IMR-90 (cell line): Measurements from ENCODE around the gene PRSS23. TPM values are rescaled to one million over a fixed set of nuclear protein-coding genes. Genes with fewer than 3 reads are reported as not detected.
"Not testable (repeated sequence)": the region's sequence is repeated elsewhere in the genome, so short reads cannot be mapped to it uniquely, and the experiment has no call there.

Experiments
- ATAC-seq: fragments of 200-7000 bp; cut with Tn5 transposase; 2 replicates; pipeline ENCODE4 v1.9.1; 2020; ENCODE audit warnings: low read depth, mild to moderate bottlenecking, moderate library complexity
- BruUV-seq: library from RNA; stranded (reverse); fragments of 400-500 nt; replicated peaks from 2 replicates; lab custom pipeline; 2021; lab: Mats Ljungman, UMichigan
- CTCF ChIA-PET: fragments of 300-600 bp; formaldehyde crosslinking; extraction: SDS; loops from one replicate; lab custom pipeline; 2021; ENCODE audit warnings: antibody characterized with exemption; lab: Yijun Ruan, JAX
- POLR2A ChIA-PET: fragments of 300-600 bp; sonication (Branson Sonifier 250); formaldehyde crosslinking; loops from one replicate; lab custom pipeline; 2022; ENCODE audit warnings: antibody characterized with exemption; ENCODE audit not compliant: unreplicated experiment; lab: Charles Lee
- DNase-seq: peaks from one replicate; pipeline ENCODE4 v3.0.0; 2013
- H2AFZ ChIP-seq: replicated peaks from 2 replicates; pipeline ENCODE3; 2013; ENCODE audit warnings: low read length, mild to moderate bottlenecking; ENCODE audit not compliant: poor library complexity
- H2AK5ac ChIP-seq: 2 replicates; pipeline ENCODE4 v1.6.1; 2013; ENCODE audit warnings: low read depth, low read length, inconsistent platforms
- H2AK9ac ChIP-seq: replicated peaks from 2 replicates; pipeline ENCODE3; 2013; ENCODE audit warnings: mild to moderate bottlenecking, low read depth, low read length, moderate library complexity; ENCODE audit not compliant: poor library complexity
- H2BK120ac ChIP-seq: 2 replicates; pipeline ENCODE4 v1.6.1; 2013; ENCODE audit warnings: low read depth, low read length, inconsistent platforms
- H2BK15ac ChIP-seq: 3 replicates; pipeline ENCODE4 v1.6.1; 2013; ENCODE audit warnings: low read depth, low read length, inconsistent platforms
- H2BK20ac ChIP-seq: 2 replicates; pipeline ENCODE4 v1.6.1; 2013; ENCODE audit warnings: low read depth, mild to moderate bottlenecking, inconsistent platforms, low read length, moderate library complexity
- H2BK5ac ChIP-seq: 2 replicates; pipeline ENCODE4 v1.6.1; 2013; ENCODE audit warnings: mild to moderate bottlenecking, low read depth, low read length, inconsistent platforms; ENCODE audit not compliant: poor library complexity, severe bottlenecking
- H3K14ac ChIP-seq: replicated peaks from 2 replicates; pipeline ENCODE4 v1.6.1; 2013; ENCODE audit warnings: low read depth, low read length, inconsistent platforms
- H3K18ac ChIP-seq: 2 replicates; pipeline ENCODE4 v1.6.1; 2013; ENCODE audit warnings: low read depth, low read length, control low read depth
- H3K23ac ChIP-seq: 2 replicates; pipeline ENCODE4 v1.6.1; 2013; ENCODE audit warnings: low read depth, low read length, inconsistent platforms
- H3K27ac ChIP-seq: 2 replicates; pipeline ENCODE4 v1.5.1; 2013; ENCODE audit warnings: mild to moderate bottlenecking, control low read depth, low read length; ENCODE audit not compliant: insufficient read depth
- H3K27me3 ChIP-seq: 2 replicates; pipeline ENCODE4 v1.6.1; 2013; ENCODE audit warnings: low read length; ENCODE audit not compliant: control insufficient read depth, insufficient read depth
- H3K36me3 ChIP-seq: 2 replicates; pipeline ENCODE4 v1.6.1; 2013; ENCODE audit warnings: low read length, mixed read lengths; ENCODE audit not compliant: control insufficient read depth, insufficient read depth
- H3K4ac ChIP-seq: 2 replicates; pipeline ENCODE4 v1.6.1; 2013; ENCODE audit warnings: low read depth, low read length, inconsistent platforms
- H3K4me1 ChIP-seq: 2 replicates; pipeline ENCODE4 v1.6.1; 2013; ENCODE audit warnings: low read length, mixed read lengths; ENCODE audit not compliant: control insufficient read depth, insufficient read depth
- H3K4me2 ChIP-seq: 2 replicates; pipeline ENCODE4 v1.6.1; 2013; ENCODE audit warnings: low read depth, mild to moderate bottlenecking, control low read depth, low read length, moderate library complexity
- H3K4me3 ChIP-seq: 2 replicates; pipeline ENCODE4 v1.5.1; 2013; ENCODE audit warnings: low read depth, mild to moderate bottlenecking, control low read depth, low read length, moderate library complexity; ENCODE audit not compliant: insufficient read depth
- H3K56ac ChIP-seq: 2 replicates; pipeline ENCODE4 v1.6.1; 2013; ENCODE audit warnings: low read length, inconsistent platforms; ENCODE audit not compliant: insufficient read depth; ENCODE audit errors: extremely low read depth
- H3K79me1 ChIP-seq, 2 experiments: 2 replicates each; pipeline ENCODE4 v1.6.1; 2013; ENCODE audit warnings: low read length in 2 of 2, inconsistent platforms in 1 of 2, low read depth in 1 of 2
- H3K9ac ChIP-seq: 2 replicates; pipeline ENCODE4 v1.6.1; 2013; ENCODE audit warnings: low read depth, low read length, control low read depth
- H3K9me1 ChIP-seq: 2 replicates; pipeline ENCODE4 v1.6.1; 2013; ENCODE audit warnings: low read length, inconsistent platforms; ENCODE audit not compliant: insufficient read depth
- H3K9me3 ChIP-seq: 2 replicates; pipeline ENCODE4 v1.6.1; 2013; ENCODE audit warnings: low read length; ENCODE audit not compliant: control insufficient read depth, insufficient read depth
- H4K20me1 ChIP-seq: 2 replicates; pipeline ENCODE4 v1.6.1; 2013; ENCODE audit warnings: low read length, inconsistent platforms; ENCODE audit not compliant: insufficient read depth
- H4K5ac ChIP-seq: 2 replicates; pipeline ENCODE4 v1.6.1; 2013; ENCODE audit warnings: mild to moderate bottlenecking, low read depth, low read length, control low read depth
- H4K8ac ChIP-seq, 2 experiments: 2 replicates each; pipeline ENCODE4 v1.6.1; 2013; ENCODE audit warnings: low read depth in 2 of 2, low read length in 2 of 2, control low read depth in 1 of 2, inconsistent platforms in 1 of 2
- H4K91ac ChIP-seq: 2 replicates; pipeline ENCODE4 v1.6.1; 2013; ENCODE audit warnings: low read depth, low read length, inconsistent platforms; ENCODE audit not compliant: insufficient read depth
- WGBS, 2 experiments: methylation state at CpG; one replicate each; pipeline versions ENCODE4 v1.1.5 to v1.1.7; 2013; ENCODE audit warnings: missing lambda C conversion rate in 2 of 2; ENCODE audit not compliant: insufficient read length in 1 of 2; ENCODE audit errors: extremely low coverage in 2 of 2; 5-methylcytosine and 5-hydroxymethylcytosine counted together
- dilution Hi-C: fragments of 300-500 bp; cut with HindIII; formaldehyde crosslinking; loops from one replicate; pipeline ENCODE4 v1.14.3; 2018; ENCODE audit warnings: low sequenced_read_pairs; ENCODE audit not compliant: unreplicated experiment
- in situ Hi-C: fragments of 300-500 bp; cut with MboI; formaldehyde crosslinking; loops from 3 replicates; pipeline ENCODE4 v1.14.3; 2019; ENCODE audit warnings: low sequenced_read_pairs, inconsistent platforms, mixed read lengths
- intact Hi-C: fragments of 100-400 bp; cut with micrococcal nuclease; formaldehyde crosslinking; loops from 2 replicates; pipeline ENCODE4 v1.10.0; 2022
- polyA plus RNA-seq, 3 experiments: library from polyadenylated mRNA; depleted of rRNA; stranded (reverse); fragments of >200 nt; gene quantifications; 2 replicates each; pipeline ENCODE4 v1.2.3, GENCODE V29; 2012; ENCODE audit warnings: low replicate concordance in 1 of 3
- total RNA-seq: library from RNA; depleted of rRNA; stranded (reverse); fragments of >200 nt; gene quantifications from 2 replicates; pipeline ENCODE4 v1.2.3, GENCODE V29; 2012
- TF ChIP-seq, protein P1 (sequence below): fragments of 150-350 bp; IDR thresholded peaks from 2 replicates; pipeline ENCODE4 v1.6.1; 2016; ENCODE audit warnings: low read depth, mild to moderate bottlenecking, low read length, moderate library complexity, borderline replicate concordance

Gene PRSS23
- total and polyA plus RNA-seq, 2 of the 4 experiments (the other 2 are of a cell fraction), result 100 to 199 TPM

GRCh38 chr11:86818462-86819192, 18.3 kb downstream of the PRSS23 start (continued):
- TF ChIP-seq, protein P1, sequence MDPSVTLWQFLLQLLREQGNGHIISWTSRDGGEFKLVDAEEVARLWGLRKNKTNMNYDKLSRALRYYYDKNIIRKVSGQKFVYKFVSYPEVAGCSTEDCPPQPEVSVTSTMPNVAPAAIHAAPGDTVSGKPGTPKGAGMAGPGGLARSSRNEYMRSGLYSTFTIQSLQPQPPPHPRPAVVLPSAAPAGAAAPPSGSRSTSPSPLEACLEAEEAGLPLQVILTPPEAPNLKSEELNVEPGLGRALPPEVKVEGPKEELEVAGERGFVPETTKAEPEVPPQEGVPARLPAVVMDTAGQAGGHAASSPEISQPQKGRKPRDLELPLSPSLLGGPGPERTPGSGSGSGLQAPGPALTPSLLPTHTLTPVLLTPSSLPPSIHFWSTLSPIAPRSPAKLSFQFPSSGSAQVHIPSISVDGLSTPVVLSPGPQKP, result no peak

GRCh38 chr11:86824139-86824538, 23.8 kb downstream of the PRSS23 start:
- H2BK120ac ChIP-seq, CTCF ChIA-PET, H3K4me2 ChIP-seq, H3K18ac ChIP-seq, H4K91ac ChIP-seq, H4K20me1 ChIP-seq, H3K4me3 ChIP-seq, H4K5ac ChIP-seq, H2BK20ac ChIP-seq, intact Hi-C loops, H3K79me1 ChIP-seq, H4K8ac ChIP-seq, H3K36me3 ChIP-seq, H3K4ac ChIP-seq, H3K4me1 ChIP-seq, H3K56ac ChIP-seq, H3K9me3 ChIP-seq, DNase-seq, ATAC-seq, H3K27ac ChIP-seq, BruUV-seq, H2AK9ac ChIP-seq, POLR2A ChIA-PET, dilution Hi-C loops, H3K14ac ChIP-seq, H3K27me3 ChIP-seq, H2AK5ac ChIP-seq, H3K23ac ChIP-seq, in situ Hi-C loops, H3K9ac ChIP-seq, H2AFZ ChIP-seq, H2BK15ac ChIP-seq, H2BK5ac ChIP-seq, H3K9me1 ChIP-seq: not testable (repeated sequence)
- WGBS, 2 experiments, result no CpG with 5 or more reads among the region's 3 CpGs

GRCh38 chr11:86834376-86834775, 34.0 kb downstream of the PRSS23 start:
- H4K5ac ChIP-seq, H3K27me3 ChIP-seq, H3K18ac ChIP-seq, H2BK15ac ChIP-seq, H3K79me1 ChIP-seq, POLR2A ChIA-PET, H2BK120ac ChIP-seq, H3K9me1 ChIP-seq, H2AK9ac ChIP-seq, DNase-seq, intact Hi-C loops, H3K9ac ChIP-seq, ATAC-seq, H3K27ac ChIP-seq, H3K4me2 ChIP-seq, H2BK20ac ChIP-seq, H3K36me3 ChIP-seq, dilution Hi-C loops, H3K9me3 ChIP-seq, H2AFZ ChIP-seq, H4K91ac ChIP-seq, in situ Hi-C loops, H4K8ac ChIP-seq, BruUV-seq, H3K4me1 ChIP-seq, CTCF ChIA-PET, H2BK5ac ChIP-seq, H2AK5ac ChIP-seq, H3K4ac ChIP-seq, H3K23ac ChIP-seq, H3K56ac ChIP-seq, H3K4me3 ChIP-seq, H4K20me1 ChIP-seq, H3K14ac ChIP-seq: not testable (repeated sequence)
- WGBS, 2 experiments, result 96% methylated on average over 3 of the region's 6 CpGs; no CpG with 5 or more reads in 1 of the 2 experiments
